GM19467 (cell line): ENCODE measurements around the gene PHOX2A.

Source experiments
- ATAC-seq: cut with Tn5 transposase; IDR thresholded peaks from one replicate; pipeline ENCODE4 v1.9.1; 2021; ENCODE audit warnings: mild to moderate bottlenecking, moderate library complexity; ENCODE audit not compliant: unreplicated experiment

The PHOX2A gene

GRCh38 chr11:72250661-72251464, 6.9 kb upstream of the PHOX2A start:
- no peak for ATAC-seq

GRCh38 chr11:72249961-72250360, 6.0 kb upstream of the PHOX2A start:
- no peak for ATAC-seq

GRCh38 chr11:72247584-72247983, 3.6 kb upstream of the PHOX2A start:
- ATAC-seq, result no peak

DNA sequence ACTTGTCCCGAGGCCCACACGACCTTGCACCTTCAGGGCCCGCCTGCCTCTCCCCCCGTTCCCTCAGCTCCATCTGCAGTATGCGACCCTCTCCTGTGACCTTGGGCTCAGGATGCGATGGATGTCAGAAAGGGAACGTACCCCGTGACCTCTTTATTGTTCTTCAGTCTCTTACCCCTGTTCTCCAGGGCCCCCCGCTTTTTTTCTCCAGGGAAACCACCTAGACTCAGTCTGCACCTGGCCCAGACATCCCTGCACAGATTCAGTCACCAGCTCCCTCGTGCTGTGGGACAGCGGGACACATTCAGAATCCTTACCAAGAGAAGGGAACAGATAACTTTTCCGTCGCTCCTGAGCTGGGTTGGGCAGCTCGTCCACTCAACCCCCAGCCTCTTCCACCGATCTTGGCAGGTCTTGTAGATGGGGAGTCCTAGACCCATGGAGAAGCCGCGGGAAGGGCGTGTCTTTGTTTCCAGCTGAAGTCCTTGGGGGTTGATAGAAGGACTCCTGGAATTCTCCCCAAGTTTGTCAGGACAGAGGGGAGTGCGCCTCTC, 1.4 kb upstream of the PHOX2A start:
- no peak for ATAC-seq

DNA sequence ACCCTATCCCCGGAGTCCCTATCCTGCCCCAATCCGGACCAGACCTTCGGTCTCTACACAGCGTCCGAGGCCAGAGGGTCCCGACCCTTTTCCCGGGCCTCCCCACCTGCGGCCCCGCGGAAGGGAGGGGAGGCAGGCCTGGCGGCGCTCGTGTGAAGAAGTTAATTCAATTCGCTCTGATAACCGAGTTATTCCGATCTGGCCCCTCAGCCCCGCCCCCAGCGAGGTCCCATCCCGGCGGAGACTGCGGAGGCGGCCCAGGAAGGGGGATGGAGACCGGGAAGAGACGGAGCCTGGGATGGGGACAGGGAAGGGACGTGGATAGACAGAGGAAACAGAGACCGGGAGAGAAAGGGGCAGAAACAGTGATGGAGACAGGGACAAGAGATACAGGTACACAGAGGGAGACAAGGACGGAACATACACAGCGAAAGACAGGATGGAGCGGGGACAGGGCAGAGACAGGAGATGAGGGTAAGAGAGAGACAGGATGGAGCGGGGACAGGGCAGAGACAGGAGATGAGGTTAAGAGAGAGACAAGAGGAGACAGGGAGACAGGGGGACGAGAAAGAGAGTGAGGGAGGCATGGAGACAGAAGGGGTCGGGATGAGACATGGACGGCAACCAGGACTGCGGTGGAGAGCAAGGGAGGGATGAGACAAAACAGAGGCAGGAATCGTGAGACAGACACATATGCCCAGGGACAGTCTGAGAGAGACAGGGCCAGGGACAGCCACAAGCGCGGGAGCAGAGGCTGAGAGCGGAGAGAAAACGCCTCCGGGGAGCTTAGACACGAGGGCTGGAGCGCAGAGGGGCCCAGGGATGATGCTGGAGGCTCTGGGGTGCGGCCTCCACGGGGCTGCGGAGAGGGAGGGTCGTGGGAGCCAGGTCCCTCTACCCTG, 636 bp upstream of the PHOX2A start:
- no peak for ATAC-seq

- no peak for ATAC-seq
Observed at GRCh38 chr11:72243173-72244059, 560 bp downstream of the PHOX2A start.

GRCh38 chr11:72242141-72242540, 1.8 kb downstream of the PHOX2A start:
- no peak for ATAC-seq

DNA sequence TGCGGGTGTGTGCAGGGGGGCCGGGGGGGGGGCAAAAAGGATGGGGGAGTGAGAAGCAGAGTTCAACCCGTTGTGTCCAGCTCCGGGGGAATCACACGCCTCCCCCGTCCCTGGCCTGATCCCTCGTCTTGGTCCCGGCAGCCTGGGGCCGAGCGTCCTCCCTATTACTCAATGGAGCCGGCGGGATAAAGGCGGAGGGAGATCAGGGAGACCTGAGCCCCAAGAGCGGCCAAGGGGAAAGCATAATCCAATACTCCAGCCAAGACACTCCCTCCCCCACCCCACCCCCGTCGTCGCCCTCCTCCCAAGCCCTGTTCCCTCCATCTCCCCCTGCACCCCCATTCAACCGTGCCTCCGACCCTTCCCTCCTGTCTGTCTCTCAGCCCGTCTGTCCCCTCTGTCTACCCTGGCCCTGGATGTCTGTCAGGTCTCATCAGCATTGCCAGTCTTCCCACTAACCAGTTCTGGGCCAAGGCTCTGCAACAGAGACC, 2.6 kb downstream of the PHOX2A start:
- ATAC-seq, result no peak

GRCh38 chr11:72240461-72241290, 3.3 kb downstream of the PHOX2A start:
- no peak for ATAC-seq

DNA sequence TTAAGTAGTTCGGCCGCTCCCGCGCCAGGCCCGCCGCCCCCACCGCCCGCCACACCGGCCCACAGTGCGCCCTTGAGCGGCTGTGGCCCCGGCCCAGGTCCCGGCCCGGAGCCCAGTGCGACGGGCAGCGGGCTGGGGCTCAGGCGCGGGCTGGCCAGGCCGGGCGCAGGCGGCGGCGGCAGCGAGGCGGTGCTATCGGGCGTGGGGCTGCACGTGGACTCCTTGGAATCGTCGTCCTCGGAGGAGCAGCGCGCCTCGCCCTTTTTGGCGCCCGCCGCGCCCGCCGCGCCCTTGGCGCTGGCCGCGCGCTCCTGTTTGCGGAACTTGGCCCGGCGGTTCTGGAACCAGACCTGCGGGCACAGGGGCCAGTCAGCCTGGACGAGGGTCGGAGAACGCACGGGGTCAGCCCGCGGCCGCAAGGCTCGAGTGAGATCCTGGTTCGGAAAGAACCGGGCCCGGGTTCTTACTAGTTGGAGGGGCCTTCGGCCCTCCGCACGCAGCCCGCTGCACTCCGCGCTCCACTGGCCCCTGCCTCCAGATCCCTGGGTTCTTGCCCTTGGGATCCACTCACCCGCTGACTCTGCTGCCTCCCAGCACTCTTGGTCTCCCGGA, 4.0 kb downstream of the PHOX2A start:
- no peak for ATAC-seq

DNA sequence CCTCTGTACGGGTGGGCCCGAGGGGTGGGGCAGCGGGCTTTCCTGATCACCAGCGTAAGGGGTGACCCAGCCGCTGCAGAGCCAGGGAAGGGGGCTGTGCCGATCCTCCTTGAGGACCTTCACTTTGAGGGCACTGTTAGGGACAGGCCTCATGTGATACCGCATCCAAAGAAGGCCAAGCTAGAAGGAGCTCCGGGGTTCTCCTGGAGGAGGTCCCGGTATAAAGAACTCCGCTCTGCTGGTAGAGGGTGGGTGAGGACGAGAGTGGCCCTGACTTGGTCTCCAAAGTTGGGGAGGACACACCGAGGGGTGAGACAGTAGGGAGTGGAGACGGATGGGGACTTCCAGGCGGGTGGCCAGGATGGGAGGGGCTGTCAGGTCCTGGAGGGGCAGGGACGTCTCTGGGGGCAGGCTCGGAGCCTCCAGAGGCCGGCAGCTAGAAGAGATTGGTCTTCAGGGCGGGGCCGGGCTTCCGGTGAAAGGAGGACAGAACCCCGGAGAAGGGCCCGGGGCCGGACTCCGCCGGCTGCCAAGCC, 4.6 kb downstream of the PHOX2A start:
- no peak for ATAC-seq

DNA sequence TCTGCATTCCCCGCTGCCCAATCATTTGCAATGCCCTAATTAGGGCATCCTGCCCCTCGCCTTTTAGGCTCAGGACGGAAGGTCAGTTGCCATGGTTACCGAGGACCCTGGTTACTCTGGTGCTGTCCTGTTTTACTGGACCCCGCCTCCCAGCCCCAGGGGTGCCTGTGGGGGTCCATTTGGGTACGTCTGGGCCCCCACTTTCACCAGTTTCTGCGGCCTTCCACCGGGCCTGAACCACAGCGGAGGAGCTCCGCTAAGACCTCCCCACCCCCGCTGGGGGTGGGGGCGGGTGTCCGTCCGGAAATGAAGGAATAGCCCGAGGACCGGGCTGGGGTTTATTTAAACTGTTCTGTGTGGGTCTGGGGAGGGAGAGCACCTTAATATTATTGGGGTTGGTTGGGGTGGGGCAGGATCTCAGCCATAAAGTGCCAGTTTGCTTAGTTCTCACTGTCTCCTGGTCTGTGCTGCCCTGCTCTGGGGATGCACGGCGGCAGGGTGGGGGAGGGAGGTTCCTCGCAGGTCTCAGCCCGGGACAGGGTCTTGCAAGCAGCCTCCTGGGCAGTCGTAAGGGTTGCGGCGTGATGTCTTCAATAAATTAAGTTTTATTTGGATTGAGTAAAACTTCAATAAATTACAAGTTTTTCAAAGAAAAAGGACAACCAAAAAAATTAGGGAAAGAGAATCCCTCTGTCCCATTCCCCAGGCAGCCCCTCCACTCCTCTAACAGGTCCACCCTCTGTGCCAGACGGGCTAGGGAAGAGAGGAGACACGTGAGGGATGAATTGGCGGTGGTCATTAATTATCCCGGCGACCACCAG, 5.3 kb downstream of the PHOX2A start:
- no peak for ATAC-seq

- no peak for ATAC-seq
Observed at GRCh38 chr11:72238040-72238450, 5.9 kb downstream of the PHOX2A start.

GRCh38 chr11:72237112-72237931, 6.7 kb downstream of the PHOX2A start:
- no peak for ATAC-seq

DNA sequence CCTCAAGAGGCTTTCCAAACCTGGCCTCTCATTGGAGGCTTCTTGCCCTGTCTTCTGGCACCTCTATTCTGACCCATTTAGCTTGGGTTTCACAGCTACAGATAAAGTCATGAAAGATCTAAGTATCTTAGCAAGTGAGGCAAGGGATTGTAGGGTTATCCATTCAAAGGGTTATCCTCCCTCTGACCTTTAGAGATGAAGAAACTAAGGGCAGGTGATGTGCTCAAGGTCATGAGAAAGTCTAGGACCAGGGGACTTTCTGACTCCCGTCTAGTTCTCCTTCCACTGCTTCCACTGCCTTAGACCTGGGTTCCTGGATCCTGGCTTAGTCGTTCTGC, 7.2 kb downstream of the PHOX2A start:
- ATAC-seq, result no peak

DNA sequence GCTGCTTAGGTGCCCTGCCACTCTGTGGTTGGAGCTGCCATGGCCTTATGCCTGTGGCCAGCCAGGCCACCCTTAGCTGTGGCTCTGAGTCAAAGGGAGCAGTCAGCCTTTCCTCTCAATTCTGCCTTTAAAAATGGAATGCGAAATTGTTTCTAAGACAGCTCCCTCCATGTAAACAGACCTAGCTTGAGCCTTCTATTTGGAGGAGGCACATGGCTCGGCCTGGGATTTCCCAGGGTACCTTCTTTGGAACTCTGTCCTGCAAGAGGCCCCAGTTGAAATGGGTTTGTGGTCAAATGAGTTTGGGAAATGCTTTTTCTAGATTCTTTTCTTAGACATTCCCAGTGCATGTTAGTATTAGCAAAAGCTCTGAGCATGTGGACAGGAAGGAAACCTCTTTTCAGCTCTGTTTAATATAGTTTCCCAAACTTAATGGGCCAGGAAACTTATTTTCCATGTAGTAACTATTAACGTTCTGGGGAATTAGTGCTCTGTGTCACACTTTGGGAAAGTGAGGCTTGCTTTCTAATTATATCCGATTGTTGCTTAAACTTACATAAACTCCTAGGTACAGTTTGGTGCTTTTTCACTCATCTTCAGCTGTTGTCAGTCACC, 7.8 kb downstream of the PHOX2A start:
- no peak for ATAC-seq
